GM18505 (cell line): ENCODE results near the gene NDST3.
"Not testable (repeated sequence)": the region's sequence is repeated elsewhere in the genome, so short reads cannot be mapped to it uniquely, and the experiment has no call there.

Source experiments
- ATAC-seq: cut with Tn5 transposase; IDR thresholded peaks from one replicate; pipeline ENCODE4 v1.9.1; 2021; ENCODE audit not compliant: unreplicated experiment
- POLR2A ChIP-seq: IDR thresholded peaks from 4 replicates; pipeline ENCODE4 v1.6.1; 2011; ENCODE audit warnings: borderline replicate concordance; ENCODE audit not compliant: insufficient read depth, insufficient read length; ENCODE audit errors: extremely low read depth

NDST3 gene

DNA sequence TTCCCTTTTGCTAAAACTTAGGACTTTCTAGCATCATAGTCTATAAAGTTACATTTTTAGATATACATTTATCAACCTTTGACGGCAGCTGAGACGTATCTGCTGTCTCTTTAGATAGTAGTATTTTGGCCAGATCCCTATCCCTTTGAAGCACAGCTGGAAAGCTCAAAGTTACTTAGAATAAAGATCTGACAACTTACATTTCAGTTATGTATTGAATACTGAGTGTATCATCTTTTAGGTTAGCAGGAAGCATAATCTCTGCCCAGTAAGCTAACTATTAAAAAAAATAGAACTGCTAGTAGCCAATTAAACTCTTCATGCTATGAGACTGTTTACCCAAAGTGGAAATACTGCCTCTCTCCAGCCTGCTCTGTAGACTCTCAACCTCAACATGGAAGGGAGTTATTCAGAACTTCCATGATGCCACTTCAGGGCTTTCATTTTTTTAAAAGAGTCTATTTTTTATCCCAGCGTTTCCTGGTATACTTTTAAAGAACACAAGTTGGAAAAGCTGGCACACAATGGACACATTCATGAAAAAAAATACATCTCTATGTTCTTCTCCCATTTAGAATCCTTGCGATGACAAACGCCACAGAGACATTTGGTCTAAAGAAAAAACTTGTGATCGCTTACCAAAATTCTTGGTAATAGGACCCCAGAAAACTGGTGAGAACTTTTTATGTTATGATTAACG is 192.2 kb downstream of the NDST3 start:
- TF ChIP-seq POLR2A = no peak
- no peak for ATAC-seq

DNA sequence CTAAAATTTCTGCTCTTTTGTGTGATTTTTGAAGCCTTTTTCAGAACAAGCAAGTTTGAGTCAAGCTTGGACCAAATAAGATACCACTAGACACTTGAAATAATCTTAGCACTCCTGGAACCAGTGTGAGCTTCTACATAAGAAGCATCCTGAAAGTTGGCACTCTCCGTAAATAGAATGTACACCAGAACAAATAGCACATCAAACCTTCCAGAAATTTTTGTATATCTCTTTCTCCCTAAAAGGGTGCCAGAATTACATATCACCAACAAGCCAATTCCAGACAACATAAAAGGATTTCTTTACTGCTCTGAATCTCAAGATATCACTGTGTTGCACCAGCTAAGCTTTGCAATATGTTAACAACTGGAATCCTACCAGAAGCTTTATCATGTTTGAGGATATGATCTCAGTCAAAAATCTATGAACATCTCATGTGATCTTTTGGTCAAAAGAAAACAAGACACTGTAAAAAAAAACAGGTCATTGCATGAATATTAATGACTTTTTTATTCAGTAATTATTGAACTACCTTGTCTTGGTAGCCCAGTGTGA is 201.4 kb downstream of the NDST3 start:
- ATAC-seq = no peak
- TF ChIP-seq POLR2A = no peak

DNA sequence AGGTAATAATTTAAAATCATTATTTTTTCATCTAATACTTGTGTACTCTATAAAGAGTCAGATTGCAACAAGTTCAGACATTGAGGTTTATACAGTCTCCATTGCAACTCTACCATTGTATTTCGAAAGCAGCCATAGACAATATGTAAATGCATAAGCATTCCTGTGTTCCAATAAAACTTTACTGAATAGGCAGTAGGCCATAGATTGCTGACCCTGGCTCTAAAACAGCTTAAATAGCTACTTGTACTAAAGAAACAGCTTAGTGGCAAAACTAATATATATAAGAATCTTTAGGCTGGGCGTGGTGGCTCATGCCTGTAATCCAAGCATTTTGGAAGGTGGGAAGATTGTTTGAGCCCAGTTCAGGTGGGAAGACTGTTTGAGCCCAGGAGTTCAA is 203.2 kb downstream of the NDST3 start:
- ATAC-seq = no peak
- TF ChIP-seq POLR2A = no peak

DNA sequence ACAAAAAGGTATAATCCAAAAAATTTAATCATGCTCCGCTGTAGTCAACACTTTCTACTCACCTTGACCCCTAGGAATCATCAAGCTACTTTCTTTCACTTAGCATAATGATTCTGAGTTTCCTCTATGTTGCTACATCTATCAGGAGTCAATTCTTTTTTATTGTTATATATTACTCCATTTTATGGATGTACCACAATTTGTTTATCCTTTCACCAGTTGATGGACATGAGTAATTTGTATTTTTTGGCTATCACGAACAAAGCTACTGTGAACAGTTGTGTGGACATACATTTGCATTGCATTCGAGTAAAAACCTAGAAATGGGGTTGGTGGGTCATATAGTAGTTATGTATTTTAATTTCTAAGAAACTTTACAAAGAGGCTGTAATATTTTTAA is 215.6 kb downstream of the NDST3 start:
- TF ChIP-seq POLR2A = no peak
- no peak for ATAC-seq

DNA sequence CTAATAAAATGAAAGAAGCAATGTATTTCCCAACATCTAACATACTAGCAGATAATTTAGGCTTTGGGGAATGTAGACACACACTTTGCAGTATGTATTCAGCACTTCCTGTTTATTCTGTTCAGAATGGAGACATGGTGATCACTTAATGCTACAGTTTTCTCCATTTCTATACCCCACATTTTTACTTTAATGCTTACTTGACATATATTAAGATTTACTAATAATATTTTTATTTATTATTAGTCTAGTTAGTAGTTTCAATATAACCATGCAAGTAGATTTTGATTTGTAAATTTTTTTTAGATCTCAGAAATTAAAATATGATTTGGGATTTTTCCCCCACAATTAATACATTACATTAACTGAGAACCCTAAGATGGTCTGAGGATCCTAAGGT is 220.1 kb downstream of the NDST3 start:
- no peak for ATAC-seq
- TF ChIP-seq POLR2A = no peak

DNA sequence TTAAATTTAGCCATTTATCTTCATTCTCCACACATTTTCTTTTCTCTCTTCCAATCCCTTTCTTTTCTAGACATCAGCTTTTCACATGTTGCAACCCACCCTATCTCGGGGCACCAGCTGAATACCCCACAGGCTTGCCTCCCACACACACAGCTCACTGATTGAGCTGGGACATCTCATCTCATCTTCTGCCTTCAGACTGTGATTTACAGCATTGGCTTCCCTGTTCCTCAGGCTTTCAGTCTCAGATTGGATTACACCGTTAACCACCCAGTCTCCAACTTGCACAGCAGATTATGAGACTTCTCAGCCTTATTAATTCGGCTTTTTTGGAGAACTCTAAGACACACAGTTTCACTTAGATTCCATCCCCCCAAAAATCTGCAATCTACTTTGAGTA is 224.8 kb downstream of the NDST3 start:
- TF ChIP-seq POLR2A = no peak
- no peak for ATAC-seq

DNA sequence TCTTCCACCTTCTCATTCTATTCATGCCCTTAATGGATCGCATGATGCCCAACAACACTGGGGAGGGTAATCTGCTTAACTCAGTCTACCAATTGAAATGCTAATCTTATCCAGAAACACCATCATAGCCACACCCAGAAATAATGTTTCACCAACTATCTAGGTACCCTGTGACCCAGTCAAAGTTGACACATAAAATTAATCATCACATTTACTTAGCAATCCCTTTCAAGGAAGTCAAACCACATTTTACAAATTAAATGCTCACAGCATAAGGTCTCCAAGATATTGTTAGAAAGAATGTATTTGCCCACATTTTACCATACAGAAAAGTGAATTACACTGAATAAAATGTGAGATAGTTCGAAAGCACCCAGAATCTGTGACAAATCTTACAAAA is 226.0 kb downstream of the NDST3 start:
- ATAC-seq = no peak
- no peak for TF ChIP-seq POLR2A

DNA sequence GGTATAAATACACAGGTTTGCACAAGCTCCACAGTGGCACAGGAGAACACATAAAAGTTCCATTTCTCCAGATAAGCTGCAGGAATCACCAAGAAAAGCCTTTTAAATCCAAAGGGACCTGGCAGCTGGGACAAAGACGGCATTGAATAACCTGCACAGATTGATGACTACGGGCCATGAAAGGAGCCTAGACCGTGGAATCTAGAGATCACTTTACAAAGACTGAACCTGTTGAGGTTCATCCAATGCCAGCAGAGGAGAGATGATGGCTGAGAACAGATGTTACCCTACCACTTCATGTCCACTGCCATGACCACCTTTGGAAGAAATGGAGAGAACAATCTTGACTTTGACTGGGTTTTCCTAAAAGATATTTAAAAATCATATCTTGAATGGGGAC is 229.8 kb downstream of the NDST3 start:
- no peak for ATAC-seq
- no peak for TF ChIP-seq POLR2A

DNA sequence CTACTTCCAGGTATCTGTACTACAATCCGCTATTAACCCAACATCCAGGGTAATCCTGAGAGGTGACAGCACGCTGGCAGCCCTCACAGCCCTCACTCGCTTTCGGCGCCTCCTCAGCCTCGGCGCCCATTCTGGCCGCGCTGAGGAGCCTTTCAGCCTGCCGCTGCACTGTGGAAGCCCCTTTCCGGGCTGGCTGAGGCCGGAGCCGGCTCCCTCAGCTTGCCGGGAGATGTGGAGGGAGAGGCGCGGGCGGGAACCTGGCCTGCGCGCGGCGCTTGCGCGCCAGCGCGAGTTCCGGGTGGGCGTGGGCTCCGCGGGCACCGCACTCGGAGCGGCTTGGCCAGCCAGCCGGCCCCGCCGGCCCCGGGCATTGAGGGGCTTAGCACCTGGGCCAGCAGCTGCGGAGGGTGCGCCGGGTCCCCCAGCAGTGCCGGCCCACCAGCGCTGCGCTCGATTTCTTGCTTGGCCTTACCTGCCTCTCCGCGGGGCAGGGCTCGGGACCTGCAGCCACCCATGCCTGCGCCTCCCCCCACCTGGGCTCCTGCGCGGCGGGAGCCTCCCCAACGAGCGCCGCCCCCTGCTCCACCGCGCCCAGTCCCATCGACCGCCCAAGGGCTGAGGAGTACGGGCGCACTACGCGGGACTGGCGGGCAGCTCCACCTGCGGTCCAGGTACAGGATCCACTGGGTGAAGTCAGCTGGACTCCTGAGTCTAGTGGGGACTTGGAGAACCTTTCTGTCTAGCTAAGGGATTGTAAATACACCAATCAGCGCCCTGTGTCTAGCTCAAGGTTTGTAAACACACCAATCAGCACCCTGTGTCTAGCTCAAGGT is 231.2 kb downstream of the NDST3 start:
- TF ChIP-seq POLR2A = no peak
- ATAC-seq = peak; percentile 59

DNA sequence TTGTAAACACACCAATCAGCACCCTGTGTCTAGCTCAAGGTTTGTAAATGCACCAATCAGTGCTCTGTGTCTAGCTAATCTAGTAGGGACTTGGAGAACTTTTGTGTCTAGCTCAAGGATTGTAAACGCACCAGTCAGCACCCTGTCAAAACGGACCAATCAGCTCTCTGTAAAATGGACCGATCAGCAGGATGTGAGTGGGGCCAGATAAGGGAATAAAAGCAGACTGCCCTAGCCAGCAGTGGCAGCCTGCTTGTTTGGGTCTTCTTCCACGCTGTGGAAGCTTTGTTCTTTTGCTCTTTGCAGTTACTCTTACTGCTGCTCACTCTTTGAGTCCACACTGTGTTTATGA is 231.8 kb downstream of the NDST3 start:
- not testable (repeated sequence) for ATAC-seq

DNA sequence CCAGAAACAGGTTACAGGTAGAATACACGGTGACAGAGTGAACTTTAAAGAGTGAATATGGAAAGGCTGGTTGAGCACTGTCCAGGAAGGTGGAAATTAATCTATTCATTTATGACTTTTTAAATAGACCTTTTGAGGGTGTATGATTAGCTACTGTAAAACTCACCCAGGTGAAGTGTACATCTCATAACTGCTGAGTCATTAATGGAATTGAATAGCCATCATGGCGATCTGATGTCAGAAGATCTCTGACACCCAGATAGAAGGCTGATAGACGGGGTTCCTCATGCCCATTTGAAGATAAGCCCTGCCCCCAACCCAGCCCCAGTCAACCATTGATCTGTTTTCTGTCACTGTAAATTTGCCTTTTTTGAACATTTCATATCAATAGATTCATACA is 234.5 kb downstream of the NDST3 start:
- no peak for ATAC-seq
- no peak for TF ChIP-seq POLR2A

DNA sequence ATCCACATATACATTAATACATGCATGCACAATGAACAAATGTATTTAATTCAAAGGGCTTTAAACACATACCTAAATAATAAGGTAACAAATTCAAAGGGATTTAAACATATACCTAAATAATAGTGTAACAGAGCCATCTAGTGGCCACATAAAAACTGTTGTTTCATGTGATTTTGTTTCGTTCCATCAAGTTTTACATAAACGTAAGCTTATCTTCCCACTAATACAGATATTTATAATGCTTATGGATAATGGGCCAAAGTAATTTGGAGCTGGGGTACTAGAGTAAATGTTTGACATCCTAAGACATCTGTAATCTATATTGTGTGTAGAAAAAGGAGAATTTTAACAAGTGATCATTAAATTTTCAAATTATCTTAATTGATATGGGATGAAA is 236.2 kb downstream of the NDST3 start:
- no peak for ATAC-seq
- no peak for TF ChIP-seq POLR2A

DNA sequence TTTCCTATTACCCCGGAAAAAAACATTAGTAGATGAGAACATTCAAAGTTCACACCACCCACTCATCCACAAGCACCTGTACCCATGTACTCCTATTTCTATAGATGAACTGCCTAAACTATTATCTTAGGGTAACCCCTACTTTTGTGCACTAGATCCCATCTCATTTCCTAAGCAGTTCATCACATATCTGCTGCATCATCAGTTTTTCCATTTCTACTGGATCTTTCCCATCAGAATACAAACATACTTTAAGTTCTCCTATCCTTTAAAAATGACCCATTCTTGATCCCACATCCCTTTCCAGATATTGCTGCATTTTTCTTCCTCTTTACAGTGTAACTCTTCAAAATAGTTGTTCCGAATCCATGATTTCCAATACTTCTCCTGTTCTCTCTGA is 237.5 kb downstream of the NDST3 start:
- TF ChIP-seq POLR2A = no peak
- ATAC-seq = no peak

DNA sequence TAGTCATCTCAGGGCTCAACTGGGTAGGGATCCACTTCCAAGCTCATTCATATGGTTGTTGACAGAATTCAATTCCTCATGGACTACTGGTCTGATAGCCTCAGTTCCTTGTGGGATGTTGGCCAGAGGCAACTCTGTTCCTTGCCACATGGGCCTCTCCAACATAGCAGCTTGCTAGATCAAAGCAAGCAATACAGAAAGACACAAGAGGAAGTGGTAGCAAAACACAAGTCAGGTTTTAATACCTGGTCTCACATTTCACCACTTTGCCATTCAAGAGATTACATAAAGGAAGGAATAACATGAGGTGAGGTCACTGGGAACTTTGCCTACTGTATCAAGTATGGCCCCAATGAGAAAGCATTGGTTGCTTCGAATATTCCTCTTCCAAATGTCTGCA is 239.4 kb downstream of the NDST3 start:
- no peak for TF ChIP-seq POLR2A
- no peak for ATAC-seq
